Stimulated activated CD8-positive, alpha-beta memory T cell treated with anti-CD3 and anti-CD28 coated beads, Interleukin-7, amount 100 ng/mL, for 48 hours (primary cell): ENCODE data around the gene ACTL7A.
"Not testable (repeated sequence)": the region's sequence is repeated elsewhere in the genome, so short reads cannot be mapped to it uniquely, and the experiment has no call there.

ENCODE experiments used
- DNase-seq, 2 donors: peaks; one replicate each; pipeline ENCODE4 v3.0.0-alpha.2; 2020; ENCODE audit warnings: low read depth in 1 of 2; ENCODE audit errors: extremely low read depth in 1 of 2

ACTL7A gene, protein sequence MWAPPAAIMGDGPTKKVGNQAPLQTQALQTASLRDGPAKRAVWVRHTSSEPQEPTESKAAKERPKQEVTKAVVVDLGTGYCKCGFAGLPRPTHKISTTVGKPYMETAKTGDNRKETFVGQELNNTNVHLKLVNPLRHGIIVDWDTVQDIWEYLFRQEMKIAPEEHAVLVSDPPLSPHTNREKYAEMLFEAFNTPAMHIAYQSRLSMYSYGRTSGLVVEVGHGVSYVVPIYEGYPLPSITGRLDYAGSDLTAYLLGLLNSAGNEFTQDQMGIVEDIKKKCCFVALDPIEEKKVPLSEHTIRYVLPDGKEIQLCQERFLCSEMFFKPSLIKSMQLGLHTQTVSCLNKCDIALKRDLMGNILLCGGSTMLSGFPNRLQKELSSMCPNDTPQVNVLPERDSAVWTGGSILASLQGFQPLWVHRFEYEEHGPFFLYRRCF

DNA sequence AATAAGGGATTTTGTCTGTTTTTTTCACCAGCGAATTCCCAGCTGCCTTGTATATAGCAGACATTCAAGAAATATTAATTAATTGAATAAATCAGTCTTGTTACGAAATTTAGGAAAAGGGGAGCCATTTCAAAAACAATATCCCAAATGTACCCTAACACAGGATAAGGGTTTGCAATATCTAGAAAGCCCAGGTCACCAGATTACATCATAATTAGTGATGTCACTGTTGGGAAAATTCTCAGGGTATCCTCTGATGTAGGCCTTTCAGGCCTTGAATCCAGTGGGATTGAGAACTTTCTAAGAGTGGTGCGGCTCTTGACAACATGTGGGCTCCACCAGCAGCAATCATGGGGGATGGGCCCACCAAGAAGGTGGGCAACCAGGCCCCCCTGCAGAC is at the start of gene ACTL7A:
TSS of gene ACTL7A (plus strand) at position 270 of the 400 bp plus-strand sequence. CDS start at position 327, 57 bp downstream.
- DNase-seq: no peak

DNA sequence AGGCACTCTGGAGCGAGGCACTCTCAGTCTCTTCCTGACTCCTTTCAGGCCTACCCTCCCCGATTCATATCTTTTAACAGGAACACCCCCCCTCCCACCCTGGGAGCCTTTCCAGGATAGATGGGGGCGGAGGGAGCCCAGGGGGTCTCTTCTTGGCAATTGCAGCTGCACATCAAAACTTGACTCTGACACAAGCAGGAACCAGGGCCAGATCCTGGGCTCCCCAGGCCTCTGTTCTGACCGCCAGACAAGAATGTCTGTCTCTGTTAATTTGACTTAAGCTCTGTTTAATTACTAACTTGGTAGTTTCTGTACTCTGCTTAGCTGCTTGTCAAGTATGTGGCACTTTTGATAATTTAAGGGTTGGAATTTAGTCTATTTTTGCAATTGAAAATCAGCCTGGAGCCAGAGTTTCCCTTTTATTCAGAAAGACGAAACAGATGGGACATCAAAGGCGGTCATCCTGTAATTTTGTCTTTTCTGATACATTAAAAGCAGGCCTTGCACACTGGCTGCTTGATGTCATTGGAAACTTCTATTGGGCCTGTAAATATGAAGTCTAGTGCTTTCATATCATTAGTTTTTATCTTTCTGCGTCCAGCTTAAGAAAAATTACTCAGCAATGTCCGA is 49.6 kb upstream of the ACTL7A start:
- DNase-seq: no peak

DNA sequence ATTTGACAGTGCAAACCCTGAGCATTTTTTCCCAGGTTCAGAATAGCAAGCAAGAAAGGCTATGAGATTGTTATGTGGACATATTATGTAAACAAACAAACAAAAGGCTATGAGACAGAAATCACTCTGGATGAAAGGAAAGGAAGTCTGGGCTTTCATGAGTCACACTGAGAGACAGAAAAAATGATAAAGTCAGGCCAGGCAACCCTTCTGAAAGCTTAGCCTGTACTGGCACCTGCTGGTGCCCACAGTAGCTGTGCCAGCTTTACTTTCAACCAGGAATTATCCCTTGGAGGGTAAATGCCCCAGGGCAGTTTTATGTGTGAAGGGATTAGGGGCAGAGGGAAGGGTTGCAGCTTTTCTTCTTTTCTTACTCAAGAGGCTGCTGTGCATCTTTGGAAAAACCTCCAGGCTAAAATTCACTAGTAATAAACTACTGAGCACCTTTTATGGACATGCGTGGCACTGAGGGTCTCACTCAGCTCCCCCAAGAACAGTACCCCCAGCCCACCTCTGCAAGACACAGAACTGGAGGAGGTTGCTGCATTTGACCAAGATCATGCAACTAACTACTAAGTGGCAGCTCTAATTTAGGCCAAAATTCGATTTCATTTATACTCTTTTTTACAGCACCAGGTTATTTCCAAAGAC is 48.0 kb upstream of the ACTL7A start:
- no peak for DNase-seq

DNA sequence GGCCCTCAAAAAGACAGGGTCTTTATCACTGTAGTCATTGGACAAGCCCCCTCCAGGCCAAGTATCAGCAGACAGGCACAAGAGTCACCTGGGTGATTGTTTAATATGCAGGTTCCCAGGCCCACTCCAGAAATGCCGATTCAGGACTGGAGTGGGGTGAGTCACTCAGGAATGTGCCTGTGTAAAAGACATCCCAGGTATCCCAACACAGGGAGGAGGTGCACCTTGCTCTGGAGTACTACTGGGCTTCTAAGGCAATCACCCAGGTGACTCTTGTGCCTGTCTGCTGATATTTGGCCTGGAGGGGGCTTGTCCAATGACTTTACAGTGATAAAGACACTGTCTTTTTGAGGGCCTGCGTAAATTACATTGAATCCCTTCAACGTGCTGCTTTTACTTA is 46.9 kb upstream of the ACTL7A start:
- DNase-seq: no peak

DNA sequence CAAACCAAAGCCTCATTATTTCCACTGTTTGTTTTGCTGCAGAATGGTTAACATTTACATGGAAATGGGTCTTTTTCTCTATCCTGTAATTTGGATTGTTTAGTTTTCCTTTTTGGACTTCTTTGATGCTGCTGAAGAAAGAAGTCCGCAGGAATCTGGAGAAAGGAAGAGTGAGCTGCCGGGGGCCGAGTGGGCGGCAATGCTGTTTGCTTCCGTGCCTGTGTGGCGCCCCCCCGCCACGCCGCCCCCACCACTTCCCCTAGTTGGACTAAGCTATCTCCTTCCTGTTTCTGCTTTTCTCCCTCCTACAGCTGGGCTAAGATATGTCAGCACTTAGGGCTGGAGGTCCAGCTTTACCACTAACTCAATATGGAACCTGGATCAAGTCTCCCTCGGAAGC is 46.0 kb upstream of the ACTL7A start:
- no peak for DNase-seq

DNA sequence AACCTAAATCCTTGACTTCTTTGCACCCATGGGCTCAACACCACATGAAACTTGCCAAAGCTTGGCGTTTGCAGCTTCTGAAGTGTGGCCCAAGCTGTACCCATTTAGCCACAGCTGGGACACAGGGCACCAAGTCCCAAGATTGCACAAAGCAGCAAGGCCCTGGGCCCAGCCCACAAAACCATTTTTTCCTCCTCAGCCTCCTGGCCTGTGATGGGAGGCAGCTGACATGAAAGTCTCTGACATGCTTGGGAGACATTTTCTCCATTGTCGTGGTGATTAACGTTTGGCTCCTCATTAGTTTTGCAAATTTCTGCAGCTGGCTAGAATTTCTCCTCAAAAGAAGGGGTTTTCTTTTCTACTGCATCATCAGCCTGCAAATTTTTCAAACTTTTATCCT is 38.2 kb upstream of the ACTL7A start:
- DNase-seq: no peak

DNA sequence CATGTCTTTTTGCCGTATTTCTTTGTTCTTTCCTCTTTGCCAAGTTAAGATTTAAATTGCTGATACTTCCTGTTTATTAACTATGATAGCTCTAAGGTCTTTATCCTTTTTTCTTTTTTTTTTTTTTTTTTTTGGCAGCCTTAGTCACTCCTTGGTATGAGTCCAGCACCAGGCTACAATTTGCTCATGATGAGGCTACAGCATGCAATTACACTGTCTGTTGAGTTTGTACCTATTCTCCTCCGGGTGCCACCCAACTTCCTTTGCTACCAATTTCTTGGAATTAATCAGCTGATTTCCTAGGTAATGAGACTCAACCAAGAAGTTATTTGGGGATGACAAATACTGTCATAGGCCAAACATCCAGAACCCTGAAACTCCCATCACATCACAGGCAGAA is 31.8 kb upstream of the ACTL7A start:
- no peak for DNase-seq

DNA sequence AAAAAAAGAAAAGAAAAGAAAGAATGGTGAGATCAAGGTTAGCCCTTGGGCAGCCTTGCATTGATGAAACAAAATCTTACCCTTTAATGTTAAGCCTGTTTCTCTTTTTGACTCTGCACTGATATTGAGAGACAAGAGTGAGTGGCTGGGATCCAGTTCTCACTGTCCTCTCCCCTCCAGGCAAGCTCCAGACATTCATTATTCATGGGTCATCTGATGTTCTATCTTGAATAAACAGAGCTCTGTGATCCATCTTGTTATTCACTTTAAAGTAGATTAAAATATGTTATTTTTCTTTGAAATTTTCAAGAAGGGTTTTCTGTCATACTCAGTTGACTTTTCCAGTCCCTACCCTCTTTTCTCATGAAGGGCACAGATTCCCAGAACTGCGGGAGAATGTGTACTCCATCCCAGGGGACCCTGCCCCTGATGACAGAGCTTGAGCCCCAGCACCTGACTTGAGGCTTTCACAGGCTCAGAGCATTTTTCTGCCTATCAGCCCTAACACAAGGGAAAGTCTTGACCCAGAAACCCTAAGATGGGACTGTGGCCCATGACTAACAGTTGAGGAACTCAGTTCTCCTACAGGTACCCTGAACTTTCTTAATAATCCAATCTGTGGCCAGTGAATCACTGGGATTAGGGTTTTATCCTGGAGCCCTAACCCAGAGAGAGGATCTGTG is 30.4 kb upstream of the ACTL7A start:
- DNase-seq: no peak

DNA sequence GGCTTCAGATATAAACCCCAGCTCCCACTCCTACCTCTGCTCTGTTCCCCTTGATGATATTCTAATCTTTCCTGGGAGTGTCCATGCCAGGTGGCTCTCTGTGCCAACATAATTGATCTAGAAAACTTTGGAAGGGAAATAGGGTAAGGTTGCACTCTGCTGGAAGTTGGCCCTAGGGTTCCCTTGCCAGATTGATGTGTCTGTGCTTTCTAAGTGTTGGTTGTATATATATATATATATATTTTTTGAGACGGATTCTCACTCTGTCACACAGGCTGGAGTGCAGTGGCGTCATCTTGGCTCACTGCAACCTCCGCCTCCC is 29.9 kb upstream of the ACTL7A start:
- DNase-seq: no peak

DNA sequence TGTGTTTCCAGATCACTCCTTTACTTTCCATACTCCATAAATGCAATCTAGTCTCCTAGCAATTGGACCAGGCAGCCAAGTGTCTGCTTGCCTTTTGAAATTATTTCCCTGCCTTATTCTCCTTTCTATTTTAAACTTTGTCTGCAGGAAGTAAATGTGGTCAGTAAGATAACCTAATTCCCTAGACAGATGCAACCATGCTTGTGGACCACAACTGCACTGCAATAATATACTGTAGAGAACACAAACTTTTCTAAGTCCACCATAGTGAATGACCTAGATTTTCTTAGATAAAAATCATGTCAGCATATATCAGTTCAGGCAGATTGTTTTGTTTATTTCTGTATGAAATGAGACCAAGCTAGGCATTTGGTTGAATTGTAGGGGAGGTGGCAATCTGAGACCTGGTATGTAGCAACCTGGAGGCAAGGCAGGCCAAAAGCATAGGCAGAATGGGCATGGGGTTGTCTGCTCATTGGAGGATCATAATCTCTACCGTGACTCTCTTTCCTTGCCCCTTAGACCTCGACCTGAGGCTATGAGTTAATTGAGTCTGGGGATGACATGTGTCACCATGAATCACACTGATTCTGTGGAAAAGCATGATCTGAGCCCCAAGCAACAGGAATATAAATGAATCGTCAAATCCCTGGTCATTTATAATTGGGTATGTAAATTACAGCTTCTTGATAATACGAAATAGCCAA is 27.0 kb upstream of the ACTL7A start:
- DNase-seq: no peak

DNA sequence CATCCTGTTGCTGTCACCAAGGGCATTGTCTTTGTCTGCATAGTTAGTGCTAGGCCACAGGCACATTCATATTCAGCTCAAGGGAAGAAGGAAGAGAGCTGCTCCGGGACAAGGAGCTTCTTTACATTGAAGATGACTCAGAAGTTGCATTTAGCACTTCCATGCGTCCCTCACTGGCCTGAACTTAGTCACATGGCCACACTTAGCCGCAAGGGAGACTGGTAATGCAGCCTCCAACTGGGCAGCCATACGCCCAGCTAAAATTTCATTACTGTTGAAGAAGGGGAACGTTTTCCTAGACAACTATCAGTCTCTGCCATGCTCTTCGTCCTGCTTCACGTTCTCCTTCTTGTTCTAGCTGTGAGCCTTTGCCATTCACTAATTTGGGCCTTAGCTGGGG is 26.2 kb upstream of the ACTL7A start:
- DNase-seq: no peak

DNA sequence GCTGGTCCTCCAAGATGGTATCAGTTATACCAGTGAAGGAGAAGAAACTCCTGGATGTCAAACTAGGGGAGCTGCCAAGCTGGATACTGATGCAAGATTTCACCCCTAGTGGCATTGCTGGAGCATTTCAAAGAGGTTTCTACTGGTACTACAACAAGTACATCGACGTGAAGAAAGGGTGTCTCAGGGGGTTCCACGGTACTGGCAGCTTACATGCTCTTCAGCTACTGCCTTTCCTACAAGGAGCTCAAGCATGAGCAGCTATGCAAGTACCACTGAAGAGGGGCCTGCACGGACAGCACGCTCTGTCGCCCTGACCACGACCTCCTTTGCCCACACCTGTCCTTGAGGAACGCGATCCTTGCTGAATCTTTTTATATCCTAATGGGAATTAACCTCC is 25.7 kb upstream of the ACTL7A start:
- no peak for DNase-seq

DNA sequence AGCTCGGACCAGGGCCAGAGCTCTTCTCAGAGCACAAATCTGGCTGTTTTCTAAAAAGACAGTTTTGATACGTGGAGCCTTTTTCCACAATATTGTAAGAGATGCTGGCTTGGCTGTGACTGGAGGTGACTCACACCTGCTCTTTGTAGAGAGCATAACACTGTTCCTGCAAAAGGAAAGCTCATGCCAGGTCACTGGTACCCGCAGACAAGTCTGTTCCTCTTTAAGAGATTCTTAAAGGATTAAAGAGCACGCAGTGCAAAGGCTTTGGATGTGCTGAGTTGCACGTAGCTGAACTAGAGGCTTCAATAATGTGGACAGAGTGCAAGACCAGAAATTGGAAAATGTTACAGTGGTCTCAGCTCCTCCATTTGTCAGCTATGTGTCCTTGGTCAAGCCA is 25.3 kb upstream of the ACTL7A start:
- DNase-seq: no peak

DNA sequence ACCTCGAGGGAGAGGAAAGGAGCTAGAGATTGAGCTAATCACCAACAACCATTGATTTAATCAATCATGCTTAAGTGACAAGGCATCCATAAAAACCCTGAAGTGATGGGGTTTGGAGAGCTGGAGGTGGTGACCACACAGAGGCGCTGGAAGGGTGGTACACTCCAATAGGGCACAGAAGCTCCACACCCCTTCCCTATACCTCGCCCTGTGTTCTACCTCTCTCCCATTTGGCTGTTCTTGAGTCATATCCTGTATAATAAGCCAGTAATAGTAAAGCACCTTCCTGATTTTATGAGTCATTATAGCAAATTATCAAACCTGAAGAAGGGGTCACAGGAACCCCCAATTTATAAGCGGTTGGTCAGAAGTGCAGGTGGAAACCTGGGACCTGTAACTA is 24.5 kb upstream of the ACTL7A start:
- DNase-seq: no peak

DNA sequence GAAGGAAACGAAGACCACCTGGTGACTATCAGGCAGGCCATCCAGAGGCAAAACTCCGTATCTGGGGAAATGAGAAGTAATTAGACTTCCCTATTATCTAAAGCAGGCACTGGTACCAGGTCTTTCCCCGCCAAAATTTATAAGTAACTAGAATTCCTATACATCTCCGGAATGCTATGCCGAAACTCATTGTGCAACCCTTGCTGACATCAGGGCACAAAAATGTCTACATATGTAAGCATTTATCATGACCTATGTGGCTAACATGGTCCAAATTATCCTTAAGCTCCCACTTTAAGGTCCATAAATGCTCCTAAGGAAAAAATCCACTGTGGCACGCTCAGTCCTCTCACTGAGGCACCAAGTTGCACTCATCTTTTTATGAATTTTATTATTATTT is 24.0 kb upstream of the ACTL7A start:
- DNase-seq: no peak

DNA sequence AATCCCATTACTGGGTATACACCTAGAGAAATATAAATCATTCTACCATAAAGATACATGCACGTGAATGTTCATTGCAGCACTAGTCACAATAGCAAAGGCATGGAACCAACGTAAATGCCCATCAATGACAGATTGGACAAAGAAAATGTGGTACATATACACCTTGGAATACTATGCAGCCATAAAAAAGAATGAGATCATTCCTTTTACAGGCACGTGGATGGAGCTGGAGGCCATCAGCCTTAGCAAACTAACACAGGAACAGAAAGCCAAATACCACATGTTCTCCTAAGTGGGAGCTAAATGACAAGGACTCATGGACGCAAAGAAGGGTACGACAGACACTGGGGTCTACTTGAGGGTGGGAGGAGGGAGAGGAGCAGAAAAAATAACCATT is 22.5 kb upstream of the ACTL7A start:
- not testable (repeated sequence) for DNase-seq

DNA sequence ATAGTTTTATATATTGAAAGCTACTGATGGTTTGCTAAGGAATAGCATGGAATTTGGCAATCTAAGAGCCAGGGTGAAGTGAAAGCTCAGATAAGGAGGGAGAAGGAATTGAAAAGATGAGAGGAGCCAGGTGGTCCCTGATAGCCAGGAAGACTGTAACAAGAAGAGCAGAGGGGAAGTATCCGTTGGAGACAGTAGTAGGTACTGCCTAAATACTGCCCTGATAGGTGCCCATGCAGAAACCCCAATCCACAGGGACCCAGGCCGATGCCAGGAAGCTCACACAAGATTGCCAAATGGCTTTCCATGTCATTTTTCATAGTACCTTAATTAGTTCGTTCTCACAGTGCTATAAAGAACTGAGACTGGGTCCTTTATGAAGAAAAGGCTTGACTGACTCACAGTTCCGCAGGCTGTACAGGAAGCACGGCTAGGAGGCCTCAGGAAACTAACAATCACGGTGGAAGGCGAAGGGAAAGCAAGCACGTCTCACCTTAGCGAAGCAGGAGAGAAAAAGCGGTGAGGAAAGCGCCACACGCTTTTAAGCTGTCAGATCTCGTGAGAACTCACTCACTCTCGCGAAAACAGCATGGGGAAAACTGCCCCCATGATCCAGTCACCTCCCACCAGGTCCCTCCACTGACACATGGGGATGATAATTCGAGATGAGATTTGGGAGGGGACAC is 19.3 kb upstream of the ACTL7A start:
- no peak for DNase-seq

DNA sequence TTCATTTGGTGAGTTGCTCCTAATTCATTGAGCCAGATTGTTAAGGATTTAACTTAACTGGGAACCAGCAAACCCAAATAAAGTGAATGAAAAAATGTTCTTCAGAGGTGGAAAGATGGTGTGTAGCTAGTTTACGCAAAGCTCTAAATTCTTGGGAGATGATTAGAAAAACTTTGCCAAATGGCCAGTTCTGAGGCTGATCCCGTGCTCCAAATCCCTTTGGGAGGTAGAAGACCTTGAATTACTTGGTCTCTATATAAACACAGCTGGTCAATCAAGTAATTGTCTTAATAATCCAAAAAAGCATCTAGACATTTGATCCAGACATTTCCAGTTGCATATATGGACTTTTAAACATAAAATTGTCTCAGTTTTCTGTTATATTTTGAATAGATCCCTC is 17.7 kb upstream of the ACTL7A start:
- no peak for DNase-seq

DNA sequence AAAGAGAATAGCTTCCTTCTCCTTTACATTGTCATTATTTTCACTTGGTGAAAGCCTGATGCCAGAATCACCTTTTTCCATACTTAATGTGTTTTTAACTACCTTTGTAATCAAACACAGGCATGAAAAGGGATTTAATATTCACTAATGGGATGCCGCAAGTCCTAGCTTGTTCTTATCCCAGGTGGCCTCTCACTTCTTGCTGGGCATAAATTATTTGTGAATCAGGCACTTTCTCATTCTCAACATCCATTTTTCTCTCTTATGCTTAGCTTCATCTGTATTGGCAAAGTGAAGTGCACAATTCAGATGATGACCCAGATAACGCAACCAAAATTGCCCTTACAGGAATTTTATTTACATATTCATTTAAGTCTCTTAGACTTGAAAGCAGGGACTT is 17.2 kb upstream of the ACTL7A start:
- no peak for DNase-seq

DNA sequence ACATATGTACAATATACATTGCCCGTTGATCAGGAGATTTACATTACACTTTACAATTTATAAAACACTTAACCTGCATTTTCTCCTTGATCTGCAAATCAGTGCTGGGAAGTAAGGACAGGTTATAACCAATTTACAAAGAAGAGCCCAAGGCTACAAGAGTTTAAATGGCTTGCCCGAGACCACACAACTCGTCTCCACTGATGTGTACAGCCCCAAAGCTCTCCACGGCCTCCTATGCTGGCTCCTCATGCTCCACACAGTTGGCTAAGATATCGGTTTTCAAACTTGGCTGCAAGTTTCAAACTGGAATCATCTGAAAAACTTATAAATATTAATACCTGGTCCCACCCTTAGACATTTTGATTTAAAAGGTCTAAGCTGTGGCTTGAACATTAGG is 16.6 kb upstream of the ACTL7A start:
- DNase-seq: no peak
